ENCODE results near the gene CACNA2D1.
"Not testable (repeated sequence)": the region's sequence is repeated elsewhere in the genome, so short reads cannot be mapped to it uniquely, and the experiment has no call there.

Gene CACNA2D1

DNA sequence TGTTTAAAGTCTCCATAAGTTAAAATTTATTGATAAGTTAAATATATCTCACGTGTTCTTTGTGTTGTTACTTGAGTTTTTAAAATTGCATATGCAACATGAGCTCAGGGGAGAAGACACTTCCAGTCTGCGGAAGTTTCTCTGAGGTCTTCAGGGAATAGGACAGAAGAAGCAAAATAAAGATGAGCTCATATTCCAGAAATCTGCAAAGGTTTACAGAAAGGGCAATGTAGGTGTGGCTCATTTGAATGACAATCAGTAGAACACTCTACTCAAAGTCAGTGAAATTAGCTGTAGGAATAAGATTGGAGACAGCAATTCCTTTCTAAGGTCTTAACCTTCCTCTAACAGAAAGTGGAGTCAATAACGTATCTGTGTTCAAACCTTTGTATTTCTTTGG lies 53.7 kb downstream of the CACNA2D1 start:
- DNase-seq = no peak

- no peak for DNase-seq
Observed at GRCh38 chr7:82388138-82388537, 55.4 kb downstream of the CACNA2D1 start.

DNA sequence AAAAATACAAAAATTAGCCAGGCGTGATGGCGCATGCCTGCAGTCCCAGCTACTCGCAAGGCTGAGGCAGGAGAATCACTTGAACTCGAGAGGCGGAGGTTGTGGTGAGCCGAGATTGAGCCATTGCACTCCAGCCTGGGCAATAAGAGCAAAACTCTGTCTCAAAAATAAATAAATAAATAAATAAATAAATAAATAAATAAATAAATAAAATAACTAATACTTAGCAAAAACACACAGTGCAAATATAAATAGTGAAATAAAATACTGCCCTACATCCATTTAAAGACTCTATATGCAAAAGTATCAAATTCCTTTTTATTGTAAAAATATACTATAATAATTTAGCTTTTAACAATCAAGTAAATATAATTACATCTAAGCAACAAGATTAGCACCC lies 57.0 kb downstream of the CACNA2D1 start:
- not testable (repeated sequence) for DNase-seq

- no peak for DNase-seq
Observed at GRCh38 chr7:82384779-82385178, 58.8 kb downstream of the CACNA2D1 start.

- no peak for DNase-seq
Observed at GRCh38 chr7:82384051-82384464, 59.5 kb downstream of the CACNA2D1 start.

DNA sequence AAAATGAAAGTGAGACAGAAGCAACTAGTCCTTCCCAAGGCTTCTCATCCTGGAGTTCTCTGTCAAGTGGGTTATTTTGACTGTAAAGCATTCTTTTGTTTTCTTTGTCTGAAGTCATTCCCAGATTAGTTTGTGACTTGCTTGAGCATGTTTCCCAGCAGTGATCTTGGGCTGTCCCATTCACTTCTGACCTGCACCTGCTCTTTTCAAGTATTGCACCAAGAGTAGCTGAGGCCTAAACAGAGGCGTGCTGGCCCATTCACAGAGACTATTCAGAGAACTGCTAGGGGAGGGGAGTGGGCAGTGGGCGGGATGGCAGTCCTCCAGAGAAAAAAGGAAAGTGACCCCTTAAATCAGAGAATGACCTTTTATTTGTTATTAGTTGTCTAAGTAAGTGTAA lies 61.3 kb downstream of the CACNA2D1 start:
- DNase-seq = no peak

DNA sequence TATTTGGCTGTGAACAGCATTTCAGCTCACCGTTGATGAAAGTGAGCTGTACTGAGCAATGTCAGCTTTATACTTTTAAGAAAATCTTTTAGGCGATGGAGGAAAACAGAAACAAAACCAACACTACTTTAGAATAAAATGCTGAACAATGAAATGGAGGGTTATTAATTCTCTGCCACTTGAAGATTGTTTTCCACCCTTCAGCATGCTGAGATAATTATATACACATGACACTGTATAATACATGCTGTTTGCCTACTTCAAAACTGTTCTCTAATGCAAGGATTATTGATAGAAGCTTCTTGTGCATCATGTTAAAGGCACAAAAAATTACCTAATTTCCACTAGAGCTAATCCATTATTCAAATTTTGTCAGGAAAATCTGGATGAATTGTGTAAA lies 66.8 kb downstream of the CACNA2D1 start:
- DNase-seq = no peak

GRCh38 chr7:82375713-82376112 lies 67.9 kb downstream of the CACNA2D1 start:
- no peak for DNase-seq

DNA sequence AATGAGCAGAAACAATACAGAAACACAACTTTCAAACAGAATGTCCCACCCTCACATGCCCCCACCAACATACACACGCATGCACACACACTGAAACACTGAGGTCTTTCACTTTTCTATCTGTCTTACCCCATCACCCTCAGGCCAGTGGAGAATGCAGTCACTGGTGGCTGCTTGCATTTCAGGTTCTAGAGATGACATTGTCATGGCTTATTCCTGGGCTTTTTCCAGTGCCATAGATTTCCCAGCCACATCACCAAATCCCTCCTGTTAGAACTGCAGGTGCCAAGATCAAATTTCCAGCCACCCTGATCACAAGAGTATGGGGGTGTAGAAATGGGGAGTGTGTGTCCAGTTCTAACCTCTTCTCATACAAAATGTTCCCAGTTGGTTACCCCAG lies 68.4 kb downstream of the CACNA2D1 start:
- DNase-seq = no peak

DNA sequence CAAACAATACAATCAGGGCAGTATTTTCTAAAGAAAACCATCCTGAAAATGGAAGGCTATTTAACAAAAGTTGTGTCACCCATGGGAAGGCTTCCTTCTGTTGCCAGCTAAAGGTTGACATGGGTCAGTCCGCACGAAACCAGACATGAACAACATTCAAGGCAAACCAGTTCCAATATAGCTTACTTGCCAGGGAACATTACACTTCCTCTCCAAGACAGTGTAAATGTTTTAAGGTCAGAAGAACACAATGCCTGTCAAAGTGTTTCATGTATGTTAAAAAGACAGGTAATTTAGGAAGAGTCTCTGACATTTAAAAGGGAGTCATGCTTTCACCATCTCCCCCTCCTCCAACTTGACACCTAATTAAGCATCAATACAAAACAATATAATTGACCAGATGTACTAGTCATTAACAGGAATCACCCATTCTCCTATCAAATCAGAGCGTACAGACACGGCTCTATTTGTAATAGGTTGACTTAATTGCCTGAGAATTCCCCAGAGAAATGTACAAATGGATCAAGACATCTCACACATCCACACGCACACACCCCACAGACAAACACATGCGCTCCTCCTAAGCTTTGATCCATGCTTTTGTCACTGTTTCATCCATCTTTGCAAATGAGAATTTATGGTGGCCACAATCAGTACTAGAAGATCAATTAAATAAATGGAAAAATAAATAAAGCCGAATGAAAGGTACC lies 69.5 kb downstream of the CACNA2D1 start:
- DNase-seq = no peak

- no peak for DNase-seq
Observed at GRCh38 chr7:82364671-82365070, 78.9 kb downstream of the CACNA2D1 start.

GRCh38 chr7:82364048-82364447 lies 79.5 kb downstream of the CACNA2D1 start:
- no peak for DNase-seq

DNA sequence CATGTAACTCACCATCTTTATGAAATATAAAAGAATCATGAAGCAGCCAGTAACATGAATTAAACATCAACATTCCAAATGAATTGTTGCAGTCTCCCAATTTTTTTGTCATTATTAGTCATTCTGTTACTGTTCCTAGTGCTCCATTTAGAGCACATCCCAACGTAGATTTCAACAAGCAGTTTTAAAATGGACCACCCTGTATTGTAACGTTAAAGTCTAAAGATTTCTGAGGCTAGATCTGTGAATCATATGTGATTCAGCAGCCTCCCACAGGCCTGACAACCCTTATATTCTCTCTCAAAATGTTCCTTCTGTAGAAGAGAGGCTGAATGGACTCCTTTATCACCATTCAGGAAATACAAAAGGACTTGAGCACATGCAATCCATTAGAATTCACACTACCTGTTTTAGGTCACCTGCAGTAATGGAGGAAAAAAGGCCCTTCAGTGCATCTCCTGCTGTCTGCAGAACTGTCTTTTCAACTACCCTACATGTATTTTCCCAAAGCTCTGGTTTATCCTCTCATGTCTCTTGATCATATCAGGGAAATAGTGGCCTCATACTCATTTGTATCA lies 81.4 kb downstream of the CACNA2D1 start:
- no peak for DNase-seq

GRCh38 chr7:82360591-82361368 lies 82.8 kb downstream of the CACNA2D1 start:
- DNase-seq = no peak

- DNase-seq = no peak
Observed at GRCh38 chr7:82359426-82359825, 84.2 kb downstream of the CACNA2D1 start.

DNA sequence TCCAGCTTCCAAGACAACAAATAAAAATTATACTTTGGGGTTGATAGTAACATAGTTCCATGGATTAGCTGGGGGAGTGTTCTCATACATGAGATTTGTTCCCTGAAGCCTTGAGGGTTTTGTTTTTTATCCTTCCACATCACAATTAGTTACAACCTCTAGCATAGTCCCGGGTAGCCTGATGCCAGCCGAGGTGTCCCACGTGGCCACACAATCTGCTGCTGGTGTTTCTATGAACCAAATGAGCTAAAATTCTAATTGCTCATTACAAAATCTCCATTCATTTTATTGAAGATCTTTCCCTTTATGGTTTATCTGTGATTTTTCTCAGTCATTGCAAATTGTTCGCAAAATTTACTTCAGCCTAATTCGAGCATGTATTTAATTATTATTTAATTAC lies 84.7 kb downstream of the CACNA2D1 start:
- no peak for DNase-seq

GRCh38 chr7:82358009-82358578 lies 85.5 kb downstream of the CACNA2D1 start:
- no peak for DNase-seq

- DNase-seq = no peak
Observed at GRCh38 chr7:82348251-82348650, 95.3 kb downstream of the CACNA2D1 start.

GRCh38 chr7:82347808-82348207 lies 95.8 kb downstream of the CACNA2D1 start:
- no peak for DNase-seq

DNA sequence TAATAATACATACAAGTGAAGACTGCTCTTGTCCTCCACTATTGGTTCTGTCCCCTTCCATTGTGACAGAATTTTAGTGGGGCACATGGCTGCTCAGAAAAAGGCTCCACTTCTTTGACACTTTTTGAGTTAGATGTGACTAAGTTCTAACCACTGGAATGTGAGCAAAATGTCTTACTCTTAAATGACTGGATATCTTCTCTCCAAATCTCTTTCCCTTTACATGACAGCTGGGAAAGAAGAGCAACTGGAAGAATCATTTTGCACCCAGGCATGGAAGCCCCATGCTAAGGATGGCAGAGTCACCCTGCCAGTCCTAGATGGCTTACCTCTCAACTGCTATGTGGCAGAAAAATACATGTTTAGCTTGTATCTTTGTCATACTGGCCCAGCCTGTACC lies 97.7 kb downstream of the CACNA2D1 start:
- DNase-seq = no peak

DNA sequence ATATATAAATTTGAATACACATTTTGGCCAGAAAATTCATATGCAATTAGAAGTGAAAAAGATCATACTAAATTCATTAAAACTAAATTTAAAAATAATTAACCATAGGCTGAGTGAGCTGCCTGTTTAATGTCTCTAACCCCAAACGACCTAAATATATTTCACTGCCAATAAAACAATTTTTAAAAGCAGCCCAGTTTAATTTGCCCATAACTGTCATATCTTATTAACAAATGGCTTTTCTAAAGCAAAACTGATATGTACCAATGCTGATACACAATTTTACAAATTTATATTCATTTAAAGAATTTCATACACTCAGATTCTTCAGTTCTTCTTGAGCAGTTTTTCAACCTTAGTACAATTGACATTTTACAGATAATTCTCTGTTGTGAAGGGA lies 99.9 kb downstream of the CACNA2D1 start:
- no peak for DNase-seq

DNA sequence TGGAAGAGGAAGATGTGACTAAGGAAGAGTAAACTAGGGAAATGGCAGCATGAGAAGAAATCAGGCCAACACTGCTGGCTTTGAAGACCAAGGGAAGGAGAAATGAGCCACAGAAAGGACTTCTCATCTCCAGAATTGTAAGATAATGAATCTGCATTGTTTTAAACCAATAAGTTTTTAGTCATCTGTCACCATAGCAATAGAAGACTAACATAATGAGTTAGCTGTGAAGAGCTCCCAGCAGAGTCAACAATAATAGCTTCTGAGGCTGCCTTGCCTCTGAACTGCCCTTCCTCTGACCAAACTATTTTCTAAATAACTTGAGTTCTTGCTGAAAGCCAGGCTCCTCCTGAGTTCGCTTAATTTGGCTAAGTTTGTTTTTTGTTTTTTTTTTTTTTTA lies 103.6 kb downstream of the CACNA2D1 start:
- no peak for DNase-seq

GRCh38 chr7:82335927-82336326 lies 107.7 kb downstream of the CACNA2D1 start:
- no peak for DNase-seq

DNA sequence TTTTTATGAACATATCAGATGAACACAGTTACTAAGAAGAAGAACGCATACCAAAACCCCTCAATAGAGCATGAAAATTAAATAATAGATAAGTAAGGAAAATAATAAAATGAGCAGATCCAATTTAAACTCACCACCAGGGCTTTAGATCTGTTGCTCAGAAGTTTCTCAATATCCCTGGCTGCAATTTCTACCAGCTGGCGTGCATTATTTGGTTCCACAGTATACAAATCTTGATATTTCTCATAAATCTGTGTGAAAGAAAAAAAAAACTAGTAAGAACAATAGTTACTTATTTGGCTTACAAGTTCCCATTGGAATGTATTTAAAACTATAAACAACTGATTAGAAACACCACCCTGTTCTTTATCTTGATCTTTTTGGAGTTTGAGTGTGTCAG lies 108.6 kb downstream of the CACNA2D1 start:
- no peak for DNase-seq

Measured in activated T-cell treated with anti-CD3 and anti-CD28 coated beads for 4 hours (primary cell).